Upper lobe of left lung (tissue), 6 donors: ENCODE data around the gene KRTAP5-7. TPM values are rescaled to one million over a fixed set of nuclear protein-coding genes. Genes with fewer than 3 reads are reported as not detected.
"Not testable (repeated sequence)": the region's sequence is repeated elsewhere in the genome, so short reads cannot be mapped to it uniquely, and the experiment has no call there.

Experiments used
- ATAC-seq, 2 donors: fragments of 200-7000 bp; cut with Tn5 transposase; one replicate each; pipeline ENCODE4 v1.9.1; 2022; ENCODE audit warnings: mild to moderate bottlenecking in 2 of 2, moderate library complexity in 2 of 2; ENCODE audit not compliant: low FRiP score in 2 of 2
- DNase-seq, 2 donors: peaks; one replicate each; pipeline ENCODE4 v3.0.0-alpha.2; 2019 to 2020
- H3K27ac ChIP-seq, 4 donors: fragments of 200-600 bp; sonication (generic); one replicate each; pipeline ENCODE4 v1.5.1; 2016 to 2019
- H3K27me3 ChIP-seq, 4 donors: fragments of 200-600 bp; sonication (generic); one replicate each; pipeline ENCODE4 v1.5.1; 2017 to 2019
- H3K36me3 ChIP-seq, 4 donors: fragments of 200-600 bp; sonication (generic); one replicate each; pipeline ENCODE4 v1.5.1; 2016 to 2019
- H3K4me1 ChIP-seq, 4 donors: fragments of 200-600 bp; sonication (generic); one replicate each; pipeline ENCODE4 v1.5.1; 2018 to 2019
- H3K4me3 ChIP-seq, 4 donors: fragments of 200-600 bp; sonication (generic); one replicate each; pipeline ENCODE4 v1.5.1; 2017 to 2019; ENCODE audit warnings: mild to moderate bottlenecking in 2 of 4, moderate library complexity in 1 of 4
- H3K9me3 ChIP-seq, 4 donors: fragments of 200-600 bp; sonication (generic); one replicate each; pipeline ENCODE4 v1.5.1; 2018 to 2019
- EP300 ChIP-seq, 4 donors: sonication (generic); formaldehyde crosslinking; IDR thresholded peaks; one replicate each; pipeline ENCODE4 v1.5.1; 2017; ENCODE audit warnings: antibody characterized with exemption in 4 of 4, control low read depth in 2 of 4
- POLR2A ChIP-seq, 4 donors: fragments of 450-650 bp; IDR thresholded peaks; one replicate each; pipeline ENCODE4 v1.5.1; 2016 to 2017; ENCODE audit warnings: antibody characterized with exemption in 4 of 4, mild to moderate bottlenecking in 2 of 4
- POLR2AphosphoS5 ChIP-seq, 2 donors: sonication (generic); formaldehyde crosslinking; IDR thresholded peaks; one replicate each; pipeline ENCODE4 v1.5.1; 2017; ENCODE audit warnings: antibody characterized with exemption in 2 of 2
- WGBS, 2 donors: methylation state at CpG; one replicate each; pipeline ENCODE4 v1.1.5; 2017 to 2018; 5-methylcytosine and 5-hydroxymethylcytosine counted together
- total RNA-seq, 6 donors: library from RNA; depleted of rRNA in 4 of 6; stranded (reverse); fragments of >200 nt in 4 of 6; gene quantifications; one replicate each; pipeline versions ENCODE4 v1.1.0 to v1.2.1, GENCODE V29; 2016 to 2021
- TF ChIP-seq, protein P1 (sequence below), 6 experiments: fragments of 450-650 bp in 4 of 6; fragments of 200-600 bp in 2 of 6; sonication (generic) in 2 of 6; IDR thresholded peaks; one replicate each; pipeline ENCODE4 v1.5.1; 2016 to 2019; ENCODE audit warnings: antibody characterized with exemption in 6 of 6
- donor health status: DM: no; HTN: no; CAD: no; lungs with moderate emphysema.
- donor health status: DM: no; HTN: yes; CAD: no; lungs with severe emphysema.

KRTAP5-7 gene, protein sequence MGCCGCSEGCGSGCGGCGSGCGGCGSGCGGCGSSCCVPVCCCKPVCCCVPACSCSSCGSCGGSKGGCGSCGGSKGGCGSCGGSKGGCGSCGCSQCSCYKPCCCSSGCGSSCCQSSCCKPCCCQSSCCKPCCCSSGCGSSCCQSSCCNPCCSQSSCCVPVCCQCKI
- total RNA-seq, result under 1 TPM in 2 of 6 donors, not detected in 4; 0.20 to 0.98 TPM

DNA sequence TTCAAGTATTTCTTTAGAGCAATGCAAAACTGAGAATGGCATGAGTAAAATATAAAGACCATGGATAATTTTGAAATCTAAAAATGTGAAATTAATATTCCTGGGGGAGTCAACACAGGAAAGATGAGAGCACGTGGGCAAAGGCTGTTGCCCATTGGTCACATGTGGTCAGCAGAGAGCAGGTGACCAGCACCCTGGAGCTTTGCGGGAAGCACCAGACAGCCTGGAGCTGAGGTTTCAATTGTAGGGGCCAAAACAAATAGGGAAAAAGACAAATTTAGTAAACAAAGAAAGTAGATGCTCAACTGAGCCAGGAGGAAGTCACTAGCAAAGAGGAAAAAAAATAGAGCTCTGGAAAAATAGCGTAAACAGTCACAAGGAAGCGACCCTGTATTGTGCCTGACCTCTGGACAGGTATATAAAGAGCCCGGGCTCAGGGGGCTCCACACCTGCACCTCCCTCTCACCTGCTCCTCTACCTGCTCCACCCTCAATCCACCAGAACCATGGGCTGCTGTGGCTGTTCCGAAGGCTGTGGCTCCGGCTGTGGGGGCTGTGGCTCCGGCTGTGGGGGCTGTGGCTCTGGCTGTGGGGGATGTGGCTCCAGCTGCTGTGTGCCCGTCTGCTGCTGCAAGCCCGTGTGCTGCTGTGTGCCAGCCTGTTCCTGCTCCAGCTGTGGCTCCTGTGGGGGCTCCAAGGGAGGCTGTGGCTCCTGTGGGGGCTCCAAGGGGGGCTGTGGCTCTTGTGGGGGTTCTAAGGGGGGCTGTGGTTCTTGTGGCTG is at the start of gene KRTAP5-7:
TSS of gene KRTAP5-7 (plus strand) at position 472 of the 780 bp plus-strand sequence. CDS start at position 506, 34 bp downstream.
- not testable (repeated sequence) for ATAC-seq, H3K27me3 ChIP-seq, H3K36me3 ChIP-seq, H3K27ac ChIP-seq, H3K4me3 ChIP-seq, H3K4me1 ChIP-seq, H3K9me3 ChIP-seq
- peak in 1 of 2 donors; percentile 66 for DNase-seq
- 55 to 64% methylated on average over 7 to 8 of the region's 10 CpGs for WGBS, 2 donors

DNA sequence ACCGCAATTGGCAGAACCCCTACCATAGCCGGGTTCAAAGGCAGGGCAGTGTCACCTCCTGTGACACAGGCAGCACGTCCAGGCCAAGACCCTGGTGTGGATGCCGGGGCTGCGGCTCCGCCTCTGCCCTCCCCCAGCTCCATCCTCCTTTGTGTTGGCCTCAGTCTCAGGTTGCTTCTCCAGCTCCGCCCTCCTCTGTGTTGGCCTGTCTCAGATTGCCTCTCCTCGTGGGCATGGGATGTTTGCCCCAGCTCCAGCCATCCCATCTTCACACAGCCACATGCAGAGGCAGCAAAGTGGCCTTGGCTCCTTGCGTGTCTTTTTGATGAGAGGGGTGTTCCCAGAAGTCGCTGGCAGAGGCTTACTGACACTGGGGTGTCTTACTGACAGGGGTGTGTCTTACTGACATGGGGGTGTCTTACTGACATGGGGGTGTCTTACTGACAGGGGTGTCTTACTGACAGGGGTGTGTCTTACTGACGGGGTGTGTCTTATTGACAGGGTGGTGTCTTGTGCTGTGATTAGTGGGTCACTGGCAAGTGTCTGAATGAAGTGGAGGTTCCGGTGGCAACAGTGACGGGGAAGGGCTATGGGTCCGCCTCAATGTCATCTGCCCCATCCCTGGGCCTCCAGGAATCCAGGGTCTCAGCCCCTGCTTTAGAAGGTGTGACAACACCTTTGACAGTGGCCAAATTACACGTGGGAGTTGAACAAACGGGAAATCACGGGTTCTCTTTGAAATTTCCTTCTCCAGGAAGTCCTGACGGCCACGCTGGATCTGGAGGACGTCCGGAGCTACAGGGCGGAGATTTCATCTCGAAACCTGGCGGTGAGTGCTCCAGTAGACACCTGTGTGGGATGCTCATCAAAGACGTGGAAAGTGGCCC is 49.2 kb upstream of the KRTAP5-7 start:
- H3K4me1 ChIP-seq, result no peaks in the 10 kb centered on the region
- WGBS, 2 donors, result 77 to 84% methylated on average over 19 to 25 of the region's 25 CpGs
- ATAC-seq (no peak), DNase-seq (no peak)
- H3K27ac ChIP-seq, result no peak overlapping the region
- no peak overlapping the region for H3K4me3 ChIP-seq
- H3K36me3 ChIP-seq, result peaks cover 27 to 100% (median 95%) of the 10 kb centered on the region in 4 donors
- no peaks in the 10 kb centered on the region for H3K27me3 ChIP-seq
- no peak for TF ChIP-seq EP300 (IDR thresholded peaks at IDR 0.05)
- TF ChIP-seq POLR2A (IDR thresholded peaks at IDR 0.05), result no peak
- no peak for TF ChIP-seq POLR2AphosphoS5 (IDR thresholded peaks at IDR 0.05)
- TF ChIP-seq, protein P1, sequence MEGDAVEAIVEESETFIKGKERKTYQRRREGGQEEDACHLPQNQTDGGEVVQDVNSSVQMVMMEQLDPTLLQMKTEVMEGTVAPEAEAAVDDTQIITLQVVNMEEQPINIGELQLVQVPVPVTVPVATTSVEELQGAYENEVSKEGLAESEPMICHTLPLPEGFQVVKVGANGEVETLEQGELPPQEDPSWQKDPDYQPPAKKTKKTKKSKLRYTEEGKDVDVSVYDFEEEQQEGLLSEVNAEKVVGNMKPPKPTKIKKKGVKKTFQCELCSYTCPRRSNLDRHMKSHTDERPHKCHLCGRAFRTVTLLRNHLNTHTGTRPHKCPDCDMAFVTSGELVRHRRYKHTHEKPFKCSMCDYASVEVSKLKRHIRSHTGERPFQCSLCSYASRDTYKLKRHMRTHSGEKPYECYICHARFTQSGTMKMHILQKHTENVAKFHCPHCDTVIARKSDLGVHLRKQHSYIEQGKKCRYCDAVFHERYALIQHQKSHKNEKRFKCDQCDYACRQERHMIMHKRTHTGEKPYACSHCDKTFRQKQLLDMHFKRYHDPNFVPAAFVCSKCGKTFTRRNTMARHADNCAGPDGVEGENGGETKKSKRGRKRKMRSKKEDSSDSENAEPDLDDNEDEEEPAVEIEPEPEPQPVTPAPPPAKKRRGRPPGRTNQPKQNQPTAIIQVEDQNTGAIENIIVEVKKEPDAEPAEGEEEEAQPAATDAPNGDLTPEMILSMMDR (IDR thresholded peaks at IDR 0.05), result no peak
- H3K9me3 ChIP-seq, result no peaks in the 10 kb centered on the region

DNA sequence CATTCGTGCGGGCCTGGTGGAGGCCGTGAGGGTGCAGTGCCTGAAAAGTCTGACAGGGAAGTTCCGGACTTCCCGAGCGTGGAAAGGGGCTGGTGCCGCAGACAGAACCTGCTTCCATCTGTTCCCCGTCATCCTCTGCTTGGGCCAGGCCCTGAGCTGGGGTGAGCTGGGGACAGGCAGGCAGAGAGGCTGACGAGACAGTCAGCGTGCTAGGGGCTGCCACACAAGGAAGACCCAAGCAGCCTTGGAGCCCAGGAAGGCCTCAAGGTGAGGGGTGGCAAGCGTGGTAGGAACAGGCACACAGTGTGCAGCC is 48.6 kb upstream of the KRTAP5-7 start:
- TF ChIP-seq EP300 (IDR thresholded peaks at IDR 0.05), result no peak
- TF ChIP-seq, protein P1 (IDR thresholded peaks at IDR 0.05), result no peak
- Histone ChIP-seq H3K36me3 (peaks cover 30 to 100% (median 95%) of the 10 kb centered on the region in 4 donors), H3K4me1 (no peaks in the 10 kb centered on the region), H3K27me3 (no peaks in the 10 kb centered on the region), H3K27ac (no peak overlapping the region), H3K9me3 (no peaks in the 10 kb centered on the region), H3K4me3 (no peak overlapping the region)
- DNase-seq, result no peak
- WGBS, 2 donors, result 92 to 98% methylated on average over 10 to 11 of the region's 11 CpGs
- no peak for ATAC-seq

DNA sequence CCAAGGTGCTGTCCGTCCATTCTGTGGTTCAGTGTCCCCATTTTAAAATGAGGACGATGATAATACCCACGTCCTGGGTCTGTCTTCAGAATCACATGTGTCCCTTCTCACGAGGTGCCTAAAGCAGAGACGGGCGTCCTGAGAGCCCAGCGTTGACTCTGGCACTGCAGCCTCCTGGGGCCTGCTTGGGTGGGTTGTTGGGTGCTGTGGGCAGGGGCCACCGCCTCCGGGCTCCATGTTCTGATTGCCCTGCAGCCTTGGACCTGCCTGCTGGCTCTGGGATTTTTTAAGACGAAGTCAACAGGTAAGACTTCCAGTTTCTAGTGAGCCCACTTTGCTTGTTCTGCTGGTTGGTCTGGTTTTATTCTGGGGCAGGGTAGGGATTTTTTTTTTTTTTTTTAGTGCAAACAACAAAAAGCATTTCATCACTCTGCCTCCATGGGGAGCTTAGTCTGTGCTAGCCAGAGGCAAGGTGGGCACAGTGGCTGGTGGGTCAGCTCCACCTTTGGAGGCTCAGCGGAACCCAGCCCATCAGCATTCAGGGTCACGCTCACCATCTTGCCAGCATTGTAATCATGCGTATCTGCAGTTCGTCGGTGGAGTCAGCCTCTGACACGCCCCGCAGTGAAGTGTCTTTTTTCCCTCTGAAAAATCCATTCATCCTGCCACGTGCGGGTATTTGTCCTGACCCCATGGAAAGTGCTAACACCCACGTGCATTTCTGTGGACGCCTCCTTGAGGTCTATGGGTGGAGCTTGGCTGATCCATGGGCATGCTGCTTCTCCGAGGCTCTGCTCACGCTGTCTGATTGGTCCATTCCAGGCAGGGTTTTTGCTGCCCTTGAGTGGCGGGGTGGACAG is 45.7 kb upstream of the KRTAP5-7 start:
- Histone ChIP-seq H3K4me1 (no peaks in the 10 kb centered on the region), H3K4me3 (no peak overlapping the region), H3K27ac (no peak overlapping the region), H3K36me3 (peaks cover 23 to 100% (median 94%) of the 10 kb centered on the region in 4 donors), H3K9me3 (no peaks in the 10 kb centered on the region), H3K27me3 (no peaks in the 10 kb centered on the region)
- ATAC-seq, result no peak
- TF ChIP-seq, protein P1 (IDR thresholded peaks at IDR 0.05), result no peak
- TF ChIP-seq POLR2A (IDR thresholded peaks at IDR 0.05) (no peak), EP300 (IDR thresholded peaks at IDR 0.05) (no peak), POLR2AphosphoS5 (IDR thresholded peaks at IDR 0.05) (no peak)
- WGBS, 2 donors, result 86 to 88% methylated on average over 15 to 23 of the region's 24 CpGs
- DNase-seq, result no peak
